ENCODE measurements around the gene MS4A14. TPM values are rescaled to one million over a fixed set of nuclear protein-coding genes. Genes with fewer than 3 reads are reported as not detected.

The MS4A14 gene
- total and polyA plus RNA-seq, 2 of the 8 experiments (the other 6 are each of a cell fraction or from before 2014, with no cell fraction given) = not detected

DNA sequence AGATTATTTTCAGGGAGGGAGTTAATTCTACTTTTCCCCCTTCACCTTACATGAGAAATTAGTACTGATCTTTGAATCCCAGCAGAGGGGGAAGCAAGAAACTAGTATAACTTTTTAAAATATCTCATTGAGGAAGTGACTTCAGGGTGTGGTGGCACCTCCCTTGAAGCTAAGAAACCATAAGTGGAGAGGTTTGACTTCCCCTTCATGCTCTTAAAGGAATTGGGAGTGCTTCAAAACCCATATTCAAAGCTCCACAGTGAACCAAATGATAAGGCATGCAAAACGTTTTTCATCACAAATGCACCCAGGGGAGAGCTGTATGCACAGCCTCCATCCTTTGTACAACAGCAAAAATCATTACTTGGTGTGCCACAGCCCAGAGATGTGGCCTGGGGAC, 540 bp downstream of the MS4A14 start:
- H4K5ac ChIP-seq (ENCODE audit: insufficient read length, low read depth, low read length) = no peak overlapping the region
- POLR2A ChIA-PET (ENCODE audit: partially characterized antibody) = no interaction called here
- H3K23ac ChIP-seq (ENCODE audit: insufficient read length) = no peak overlapping the region
- no peak overlapping the region for H2BK12ac ChIP-seq (ENCODE audit: low read depth, low read length)
- no peak overlapping the region for H3K4me2 ChIP-seq (ENCODE audit: insufficient read depth in 1 of 2, low read depth in 2 of 2, low read length in 2 of 2)
- no peaks in the 10 kb centered on the region for H3K79me2 ChIP-seq (ENCODE audit: control insufficient read depth in 1 of 2, insufficient read depth in 2 of 2, low read length in 2 of 2)
- no peak overlapping the region for H2BK15ac ChIP-seq (ENCODE audit: low read length)
- DNase-seq (ENCODE audit: low read depth in 1 of 2, low spot score in 2 of 2) = no peak
- WGBS, 2 experiments (ENCODE audit: extremely low coverage in 1 of 2, insufficient coverage in 1 of 2, insufficient read length in 1 of 2, insufficient replicate concordance in 2 of 2, low coverage in 1 of 2, low lambda C conversion rate in 2 of 2, missing lambda C conversion rate in 1 of 2) = 53% methylated on average over 1 of the region's 1 CpG; no CpG with 5 or more reads in 1 of the 2 experiments
- H4K20me1 ChIP-seq (replicated peaks in 1 of 2; ENCODE audit: control insufficient read depth in 1 of 2, insufficient read depth in 2 of 2, low read length in 2 of 2) = no peaks in the 10 kb centered on the region
- no peak overlapping the region for H3K18ac ChIP-seq (ENCODE audit: extremely low read depth, low read length)
- no peak overlapping the region for H3K9ac ChIP-seq (replicated peaks in 1 of 4; ENCODE audit: extremely low read depth in 1 of 4, low read depth in 3 of 4, low read length in 3 of 4)
- no peaks in the 10 kb centered on the region for H3K23me2 ChIP-seq (ENCODE audit: low read depth, low read length)
- H3K4me1 ChIP-seq (replicated peaks in 1 of 4; ENCODE audit: control insufficient read depth in 3 of 4, insufficient read depth in 4 of 4, low read length in 3 of 4) = 0 out of 7 replicates have a peak, but pooled peaks cover 0 to 2% (median 0%) of the 10 kb centered on the region in 4 experiments
- no peaks in the 10 kb centered on the region for H3K9me3 ChIP-seq (ENCODE audit: insufficient read depth in 2 of 2, low read depth in 1 of 2, low read length in 1 of 2)
- no peak for TF ChIP-seq FOSL1 (IDR thresholded peaks at IDR 0.05; ENCODE audit: insufficient read depth, low read depth, low read length)
- TF ChIP-seq KDM1A (IDR thresholded peaks at IDR 0.05; ENCODE audit: borderline replicate concordance, low read length) = no peak
- no peak for TF ChIP-seq HDAC2 (IDR thresholded peaks at IDR 0.05; ENCODE audit: borderline replicate concordance in 1 of 2, low read depth in 2 of 2, low read length in 2 of 2)
- TF ChIP-seq NRF1 (IDR thresholded peaks at IDR 0.05; ENCODE audit: low read depth, low read length) = no peak
- no peak for TF ChIP-seq RAD21 (IDR thresholded peaks at IDR 0.05 in 1 of 2, conservative IDR thresholded peaks at IDR 0.05 in 1 of 2; ENCODE audit: low read depth in 2 of 2, low read length in 2 of 2)
- TF ChIP-seq CEBPB (IDR thresholded peaks at IDR 0.05; ENCODE audit: low read depth, low read length) = no peak
- no peak for TF ChIP-seq GABPA (IDR thresholded peaks at IDR 0.05; ENCODE audit: borderline replicate concordance, insufficient read depth, low read length)
- no peak for TF ChIP-seq RXRA (IDR thresholded peaks at IDR 0.05; ENCODE audit: insufficient read depth, low read depth, low read length)
- no peak for TF ChIP-seq POLR2A (IDR thresholded peaks at IDR 0.05; ENCODE audit: control extremely low read depth in 1 of 2, low read depth in 2 of 2, low read length in 2 of 2)
- no peak for TF ChIP-seq CTBP2 (IDR thresholded peaks at IDR 0.05; ENCODE audit: borderline replicate concordance, insufficient read depth, insufficient read length, low read length)
- TF ChIP-seq RNF2 (IDR thresholded peaks at IDR 0.05; ENCODE audit: borderline replicate concordance, low read depth, low read length, missing control alignments, poor library complexity, severe bottlenecking) = no peak
- TF ChIP-seq TCF12 (IDR thresholded peaks at IDR 0.05; ENCODE audit: low read depth, low read length) = no peak
- no peak overlapping the region for H2BK20ac ChIP-seq (ENCODE audit: low read length)
- H3K79me1 ChIP-seq (ENCODE audit: low read depth, low read length) = no peaks in the 10 kb centered on the region
- FAIRE-seq = no peak
- no peaks in the 10 kb centered on the region for H3K36me3 ChIP-seq (ENCODE audit: control insufficient read depth in 2 of 4, insufficient read depth in 4 of 4, low read length in 3 of 4)
- no peak overlapping the region for H3K56ac ChIP-seq (replicated peaks; ENCODE audit: insufficient read length, low read depth, low read length)
- H4K91ac ChIP-seq (replicated peaks; ENCODE audit: insufficient read length, low read length) = no peak overlapping the region
- H2BK120ac ChIP-seq (replicated peaks; ENCODE audit: low read depth, low read length) = no peak overlapping the region
- no peak overlapping the region for H3K27ac ChIP-seq (ENCODE audit: low read depth, low read length)
- H2AK5ac ChIP-seq (ENCODE audit: low read depth, low read length) = no peak overlapping the region
- H3K27me3 ChIP-seq (replicated peaks in 1 of 4; ENCODE audit: control insufficient read depth in 3 of 4, extremely low read depth in 1 of 4, insufficient read depth in 3 of 4, low read length in 3 of 4) = no peaks in the 10 kb centered on the region
- no peak overlapping the region for H4K8ac ChIP-seq (ENCODE audit: extremely low read depth, insufficient read depth, low read length)
- H3K4ac ChIP-seq (replicated peaks; ENCODE audit: insufficient read length, low read depth, low read length) = no peak overlapping the region
- no peak overlapping the region for H3K4me3 ChIP-seq (ENCODE audit: extremely low read depth in 1 of 4, insufficient read depth in 2 of 4, low read depth in 3 of 4, low read length in 4 of 4)
- no peak overlapping the region for H2BK5ac ChIP-seq (ENCODE audit: low read depth, low read length)
- H2AFZ ChIP-seq (ENCODE audit: low read length) = no peak overlapping the region
- CTCF ChIA-PET (ENCODE audit: partially characterized antibody) = interaction anchor here (1.1 to 2.3 kb wide), 7 partner anchors 29 to 217 kb away, joined by 3 to 11 read pairs (median 3); no protein-coding TSS in a partner anchor
- H3K14ac ChIP-seq (ENCODE audit: insufficient read length) = no peak overlapping the region

All from H1 (cell line).